Liver (tissue), 3 donors: Measurements from ENCODE around the gene SFXN5.

ENCODE experiments used
- ATF3 ChIP-seq: IDR thresholded peaks from 2 replicates; pipeline ENCODE4 v1.6.1; 2016; ENCODE audit warnings: antibody characterized with exemption
- CTCF ChIP-seq: fragments of 150-350 bp; IDR thresholded peaks from 2 replicates; pipeline ENCODE4 v1.5.1; 2017; ENCODE audit warnings: improper control_type of control experiment, low read depth, low read length; ENCODE audit not compliant: missing input control
- GABPA ChIP-seq, 2 donors: IDR thresholded peaks in 1 of 2; conservative IDR thresholded peaks in 1 of 2; 2 replicates each; pipeline ENCODE4 v1.6.1; 2016; ENCODE audit warnings: antibody characterized with exemption in 2 of 2, mild to moderate bottlenecking in 1 of 2, moderate library complexity in 1 of 2
- HNF4G ChIP-seq: IDR thresholded peaks from 2 replicates; pipeline ENCODE4 v1.6.1; 2016; ENCODE audit warnings: antibody characterized with exemption
- JUND ChIP-seq, 2 donors: IDR thresholded peaks; 2 replicates each; pipeline ENCODE4 v1.6.1; 2016; ENCODE audit warnings: antibody characterized with exemption in 2 of 2
- NR2F2 ChIP-seq: IDR thresholded peaks from 2 replicates; pipeline ENCODE4 v1.6.1; 2016; ENCODE audit warnings: antibody characterized with exemption
- RAD21 ChIP-seq, 2 donors: IDR thresholded peaks; 2 replicates each; pipeline ENCODE4 v1.6.1; 2016; ENCODE audit warnings: antibody characterized with exemption in 2 of 2, mild to moderate bottlenecking in 2 of 2
- REST ChIP-seq: IDR thresholded peaks from 2 replicates; pipeline ENCODE4 v1.6.1; 2016; ENCODE audit warnings: antibody characterized with exemption, mild to moderate bottlenecking
- RXRA ChIP-seq, 2 donors: IDR thresholded peaks; 2 replicates each; pipeline ENCODE4 v1.6.1; 2017 to 2018; ENCODE audit warnings: antibody characterized with exemption in 2 of 2, mild to moderate bottlenecking in 1 of 2
- SP1 ChIP-seq: IDR thresholded peaks from 2 replicates; pipeline ENCODE4 v1.6.1; 2018; ENCODE audit warnings: antibody characterized with exemption, mild to moderate bottlenecking
- YY1 ChIP-seq: IDR thresholded peaks from 2 replicates; pipeline ENCODE4 v1.6.1; 2016; ENCODE audit warnings: antibody characterized with exemption, mild to moderate bottlenecking
- ZBTB33 ChIP-seq: IDR thresholded peaks from 2 replicates; pipeline ENCODE4 v1.6.1; 2016; ENCODE audit warnings: antibody characterized with exemption
- donor health status: healthy.
- donor health status: healthy.

- peak; percentile 22 for TF ChIP-seq CTCF
- no peak for TF ChIP-seq ATF3
- TF ChIP-seq SP1, result peak; percentile 99
- TF ChIP-seq RAD21 (IDR thresholded peaks at IDR 0.05), result no peak
- peak; percentile 81 for TF ChIP-seq NR2F2
- no peak for TF ChIP-seq JUND (IDR thresholded peaks at IDR 0.05)
- TF ChIP-seq ZBTB33, result no peak
- TF ChIP-seq RXRA (IDR thresholded peaks at IDR 0.05), result peak; percentile 28 to 50
- no peak for TF ChIP-seq HNF4G
- peak; percentile 98 for TF ChIP-seq YY1
- no peak for TF ChIP-seq GABPA (IDR thresholded peaks at IDR 0.05 in 1 of 2, conservative IDR thresholded peaks at IDR 0.05 in 1 of 2)
- TF ChIP-seq REST, result peak; percentile 87
Measured at GRCh38 chr2:73071360-73072128, at the start of gene SFXN5.
